A673 (cell line): Measurements from ENCODE around the gene RERE.

Source experiments
- EZH2 ChIP-seq: fragments of 200-600 bp; sonication (generic); IDR thresholded peaks from 2 replicates; pipeline ENCODE4 v1.6.1; 2017; ENCODE audit warnings: borderline replicate concordance, low read depth, mild to moderate bottlenecking, mixed read lengths, antibody characterized with exemption, low read length; ENCODE audit not compliant: poor library complexity, severe bottlenecking
- TF ChIP-seq, protein P1 (sequence below): fragments of 300-800, 200-600 bp; sonication (generic); conservative IDR thresholded peaks from 2 replicates; pipeline ENCODE4 v1.5.1; 2017; ENCODE audit warnings: low read depth, mild to moderate bottlenecking, antibody characterized with exemption, low read length, moderate library complexity, mixed read lengths

DNA sequence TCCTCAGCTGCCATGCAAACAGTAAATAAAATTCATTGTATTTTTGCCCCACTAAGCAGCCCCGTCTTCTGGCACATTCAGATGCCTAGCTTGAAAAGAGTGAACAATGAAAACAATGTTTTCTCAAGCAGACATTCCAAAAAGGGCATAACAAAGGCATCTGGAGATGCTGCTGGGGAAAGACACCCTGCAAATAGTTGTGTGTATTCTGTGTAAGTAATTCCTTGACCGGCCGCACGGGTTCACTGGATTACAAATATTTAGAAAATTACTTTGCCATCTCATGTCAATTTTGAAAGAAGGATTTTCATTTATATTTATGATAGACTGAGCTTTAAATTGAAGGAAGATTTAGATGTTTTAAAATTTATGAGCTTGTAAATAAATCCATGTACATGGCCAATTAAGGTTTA lies 357.3 kb downstream of the RERE start:
- TF ChIP-seq, protein P1, sequence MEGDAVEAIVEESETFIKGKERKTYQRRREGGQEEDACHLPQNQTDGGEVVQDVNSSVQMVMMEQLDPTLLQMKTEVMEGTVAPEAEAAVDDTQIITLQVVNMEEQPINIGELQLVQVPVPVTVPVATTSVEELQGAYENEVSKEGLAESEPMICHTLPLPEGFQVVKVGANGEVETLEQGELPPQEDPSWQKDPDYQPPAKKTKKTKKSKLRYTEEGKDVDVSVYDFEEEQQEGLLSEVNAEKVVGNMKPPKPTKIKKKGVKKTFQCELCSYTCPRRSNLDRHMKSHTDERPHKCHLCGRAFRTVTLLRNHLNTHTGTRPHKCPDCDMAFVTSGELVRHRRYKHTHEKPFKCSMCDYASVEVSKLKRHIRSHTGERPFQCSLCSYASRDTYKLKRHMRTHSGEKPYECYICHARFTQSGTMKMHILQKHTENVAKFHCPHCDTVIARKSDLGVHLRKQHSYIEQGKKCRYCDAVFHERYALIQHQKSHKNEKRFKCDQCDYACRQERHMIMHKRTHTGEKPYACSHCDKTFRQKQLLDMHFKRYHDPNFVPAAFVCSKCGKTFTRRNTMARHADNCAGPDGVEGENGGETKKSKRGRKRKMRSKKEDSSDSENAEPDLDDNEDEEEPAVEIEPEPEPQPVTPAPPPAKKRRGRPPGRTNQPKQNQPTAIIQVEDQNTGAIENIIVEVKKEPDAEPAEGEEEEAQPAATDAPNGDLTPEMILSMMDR = no peak
- TF ChIP-seq EZH2 = no peak
